ENCODE data around the gene LGALS1. TPM values are rescaled to one million over a fixed set of nuclear protein-coding genes. Genes with fewer than 3 reads are reported as not detected.
"Not testable (repeated sequence)": the region's sequence is repeated elsewhere in the genome, so short reads cannot be mapped to it uniquely, and the experiment has no call there.

The LGALS1 gene
- total RNA-seq, 2 experiments from 2014 or later, result 1,140 to 1,273 TPM

GRCh38 chr22:37640591-37641560 is 34.6 kb upstream of the LGALS1 start:
- Mint-ChIP-seq H3K27ac (peak overlapping the region; percentile 98), H3K27me3 (no peaks in the 10 kb centered on the region), H3K4me3 (peak overlapping the region; percentile 98), H3K9me3 (no peaks in the 10 kb centered on the region), H3K36me3 (ENCODE audit: low read depth) (peaks cover 52% of the 10 kb centered on the region), H3K4me1 (peaks cover 56% of the 10 kb centered on the region)
- DNase-seq, result no peak
- ChIA-PET POLR2A (no interaction called here), CTCF (interaction anchor here (0.7 to 7.9 kb wide), 5 partner anchors 11 to 48 kb away, joined by 3 to 143 read pairs (median 3); partner anchors contain the start of genes LGALS1, NOL12 and PDXP)

GRCh38 chr22:37641561-37641949 is 33.9 kb upstream of the LGALS1 start:
- POLR2A ChIA-PET, result interaction anchor here (0.6 kb wide), 1 partner anchor 17 kb away, joined by 5 read pairs; the partner anchor contains the start of gene PDXP

GRCh38 chr22:37643225-37643847 is 32.1 kb upstream of the LGALS1 start:
- POLR2A ChIA-PET, result interaction anchor here (0.5 to 1.2 kb wide), 3 partner anchors 16 to 38 kb away, joined by 3 to 4 read pairs (median 3); no protein-coding TSS in a partner anchor
- H3K36me3 Mint-ChIP-seq (ENCODE audit: low read depth), result peaks cover 61% of the 10 kb centered on the region
- peak overlapping the region; percentile 68 for H3K27ac Mint-ChIP-seq
- CTCF ChIA-PET, result interaction anchor here (0.6 to 7.9 kb wide), 22 partner anchors 9 to 323 kb away, joined by 3 to 143 read pairs (median 8); partner anchors contain the start of genes GCAT, GGA1, LGALS1 and NOL12
- peak; percentile 89 for DNase-seq
- H3K4me1 Mint-ChIP-seq, result peaks cover 33% of the 10 kb centered on the region
- H3K9me3 Mint-ChIP-seq, result no peaks in the 10 kb centered on the region
- H3K27me3 Mint-ChIP-seq, result no peaks in the 10 kb centered on the region
- H3K4me3 Mint-ChIP-seq, result peak overlapping the region; percentile 49

More at GRCh38 chr22:37641561-37641949, 33.9 kb upstream of the LGALS1 start:
- CTCF ChIA-PET, result interaction anchor here (0.6 to 7.9 kb wide), 6 partner anchors 12 to 161 kb away, joined by 3 to 143 read pairs (median 13); partner anchors contain the start of genes LGALS1, NOL12 and PDXP
- H3K27me3 Mint-ChIP-seq, result no peaks in the 10 kb centered on the region
- peak overlapping the region; percentile 74 for H3K27ac Mint-ChIP-seq
- H3K4me3 Mint-ChIP-seq, result peak overlapping the region; percentile 98
- no peaks in the 10 kb centered on the region for H3K9me3 Mint-ChIP-seq
- peaks cover 51% of the 10 kb centered on the region for H3K4me1 Mint-ChIP-seq
- no peak for DNase-seq
- H3K36me3 Mint-ChIP-seq (ENCODE audit: low read depth), result peaks cover 51% of the 10 kb centered on the region

GRCh38 chr22:37647317-37647716 is 28.1 kb upstream of the LGALS1 start:
- no peak overlapping the region for H3K4me3 Mint-ChIP-seq
- H3K4me1 Mint-ChIP-seq, result peaks cover 19% of the 10 kb centered on the region
- H3K27ac Mint-ChIP-seq, result no peak overlapping the region
- H3K9me3 Mint-ChIP-seq, result no peaks in the 10 kb centered on the region
- H3K36me3 Mint-ChIP-seq (ENCODE audit: low read depth), result peaks cover 67% of the 10 kb centered on the region
- no peaks in the 10 kb centered on the region for H3K27me3 Mint-ChIP-seq
- CTCF ChIA-PET, result interaction anchor here (0.7 to 0.8 kb wide), 2 partner anchors 11 to 33 kb away, joined by 3 to 4 read pairs; partner anchors contain the start of gene PDXP
- no peak for DNase-seq
- POLR2A ChIA-PET, result no interaction called here

- H3K27me3 Mint-ChIP-seq, result no peaks in the 10 kb centered on the region
- DNase-seq, result no peak
- H3K36me3 Mint-ChIP-seq (ENCODE audit: low read depth), result peaks cover 66% of the 10 kb centered on the region
- H3K9me3 Mint-ChIP-seq, result no peaks in the 10 kb centered on the region
- H3K4me1 Mint-ChIP-seq, result peaks cover 13% of the 10 kb centered on the region
- POLR2A ChIA-PET, result no interaction called here
- H3K27ac Mint-ChIP-seq, result peak overlapping the region; percentile 36
- no peak overlapping the region for H3K4me3 Mint-ChIP-seq
- CTCF ChIA-PET, result no interaction called here
Observed at GRCh38 chr22:37647928-37648327, 27.5 kb upstream of the LGALS1 start.

GRCh38 chr22:37650463-37651136 is 24.8 kb upstream of the LGALS1 start:
- POLR2A ChIA-PET, result no interaction called here
- Mint-ChIP-seq H3K27me3 (no peaks in the 10 kb centered on the region), H3K4me1 (peaks cover 3% of the 10 kb centered on the region), H3K9me3 (no peaks in the 10 kb centered on the region), H3K4me3 (no peak overlapping the region), H3K36me3 (ENCODE audit: low read depth) (peaks cover 63% of the 10 kb centered on the region), H3K27ac (no peak overlapping the region)
- DNase-seq, result no peak
- CTCF ChIA-PET, result interaction anchor here (1.3 kb wide), 1 partner anchor 25 kb away, joined by 3 read pairs; the partner anchor contains the start of gene LGALS1

- H3K27me3 Mint-ChIP-seq, result no peaks in the 10 kb centered on the region
- no peak overlapping the region for H3K27ac Mint-ChIP-seq
Observed at GRCh38 chr22:37654563-37655251, 20.7 kb upstream of the LGALS1 start.

GRCh38 chr22:37655252-37655563 is 20.2 kb upstream of the LGALS1 start:
- CTCF ChIA-PET, result interaction anchor here (2.2 kb wide), 1 partner anchor 12 kb away, joined by 8 read pairs; no protein-coding TSS in a partner anchor
- Mint-ChIP-seq H3K36me3 (ENCODE audit: low read depth) (peaks cover 39% of the 10 kb centered on the region), H3K4me3 (no peak overlapping the region), H3K27ac (no peak overlapping the region), H3K9me3 (no peaks in the 10 kb centered on the region), H3K27me3 (no peaks in the 10 kb centered on the region), H3K4me1 (peaks cover 20% of the 10 kb centered on the region)
- POLR2A ChIA-PET, result no interaction called here
- DNase-seq, result no peak

More at GRCh38 chr22:37654563-37655251, 20.7 kb upstream of the LGALS1 start:
- ChIA-PET CTCF (interaction anchor here (0.7 to 2.2 kb wide), 3 partner anchors 11 to 27 kb away, joined by 3 to 8 read pairs (median 4); no protein-coding TSS in a partner anchor), POLR2A (no interaction called here)
- no peak for DNase-seq
- Mint-ChIP-seq H3K4me1 (peaks cover 15% of the 10 kb centered on the region), H3K4me3 (no peak overlapping the region), H3K9me3 (no peaks in the 10 kb centered on the region), H3K36me3 (ENCODE audit: low read depth) (peaks cover 43% of the 10 kb centered on the region)

- DNase-seq, H3K4me3 Mint-ChIP-seq, H3K27me3 Mint-ChIP-seq, H3K9me3 Mint-ChIP-seq: not testable (repeated sequence)
- H3K27ac Mint-ChIP-seq, result peak overlapping the region; percentile 43
- CTCF ChIA-PET, result interaction anchor here (1.4 to 3.9 kb wide), 3 partner anchors 13 to 25 kb away, joined by 6 to 47 read pairs (median 27); no protein-coding TSS in a partner anchor
- H3K4me1 Mint-ChIP-seq, result peaks cover 34% of the 10 kb centered on the region
- H3K36me3 Mint-ChIP-seq (ENCODE audit: low read depth), result peaks cover 31% of the 10 kb centered on the region
- POLR2A ChIA-PET, result interaction anchor here (0.6 kb wide), 1 partner anchor 30 kb away, joined by 4 read pairs; the partner anchor contains the start of gene NOL12
Observed at GRCh38 chr22:37656583-37656982, 18.9 kb upstream of the LGALS1 start.

- Mint-ChIP-seq H3K4me3 (peak overlapping the region; percentile 85), H3K36me3 (ENCODE audit: low read depth) (peaks cover 26% of the 10 kb centered on the region), H3K4me1 (peaks cover 42% of the 10 kb centered on the region), H3K27ac (peak overlapping the region; percentile 87), H3K9me3 (no peaks in the 10 kb centered on the region), H3K27me3 (no peaks in the 10 kb centered on the region)
- POLR2A ChIA-PET, result interaction anchor here (0.6 to 3.0 kb wide), 2 partner anchors 18 to 91 kb away, joined by 6 to 9 read pairs; partner anchors contain the start of gene LGALS1
- DNase-seq, result no peak
- CTCF ChIA-PET, result interaction anchor here (0.6 to 4.6 kb wide), 16 partner anchors 10 to 206 kb away, joined by 3 to 47 read pairs (median 6); partner anchors contain the start of gene LGALS1
Observed at GRCh38 chr22:37657590-37658132, 17.8 kb upstream of the LGALS1 start.
